NCI-H1694 treated with DMSO at 0.1 percent for 48 hours (cell line): ENCODE measurements around the gene GOPC.
A peak's percentile ranks its signal among the peaks of the same experiment; 100 is the strongest.
"Not testable (repeated sequence)": the region's sequence is repeated elsewhere in the genome, so short reads cannot be mapped to it uniquely, and the experiment has no call there.

ENCODE experiments used
- DNase-seq: peaks from one replicate; lab custom pipeline; 2025; lab: John Stamatoyannopoulos, UW

Gene GOPC

DNA sequence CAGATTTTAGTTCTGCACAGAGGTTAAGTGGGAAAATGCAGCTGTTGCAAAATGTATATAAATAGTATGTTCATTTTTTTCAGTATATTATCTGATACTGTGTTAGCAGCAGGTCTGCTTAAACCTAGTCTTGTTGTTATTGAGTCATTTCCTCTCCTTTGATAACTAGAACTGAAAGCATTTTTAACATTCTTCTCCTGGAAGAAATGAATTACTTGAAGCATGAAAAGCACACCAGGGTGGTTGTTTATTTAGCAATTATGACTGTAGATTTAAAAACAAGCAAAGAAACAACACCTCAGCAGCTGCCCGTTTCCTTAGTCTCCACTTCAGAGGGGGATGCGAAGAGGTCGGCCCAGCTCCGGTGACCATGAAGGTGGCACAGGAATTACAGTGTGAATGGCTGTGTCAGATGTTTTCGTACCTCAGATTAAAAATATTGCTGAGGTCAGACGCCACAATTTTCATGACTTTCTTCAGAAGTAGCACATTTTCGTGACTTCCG lies 53.5 kb downstream of the GOPC start:
- no peak for DNase-seq

GRCh38 chr6:117547688-117548621 lies 54.4 kb downstream of the GOPC start:
- DNase-seq = peak; percentile 27

DNA sequence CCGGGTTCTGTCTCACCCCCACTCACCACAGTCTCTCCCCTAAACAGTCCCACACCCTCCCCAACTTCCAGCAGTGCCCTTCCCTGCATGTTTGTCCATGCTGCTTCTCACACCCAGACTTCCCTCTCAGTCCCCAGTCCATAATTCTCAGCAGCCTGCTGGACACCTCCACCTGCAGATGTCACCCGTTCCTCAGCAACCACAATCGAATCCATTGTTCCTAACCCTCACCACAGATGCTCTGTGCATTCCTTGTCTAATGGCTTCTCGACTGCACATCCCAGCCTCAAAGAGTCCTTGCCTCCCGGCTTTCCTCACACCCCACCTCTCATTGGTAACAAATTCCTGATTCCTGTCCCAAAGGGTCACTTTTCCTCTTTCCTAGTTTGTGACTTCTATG lies 55.6 kb downstream of the GOPC start:
- no peak for DNase-seq

DNA sequence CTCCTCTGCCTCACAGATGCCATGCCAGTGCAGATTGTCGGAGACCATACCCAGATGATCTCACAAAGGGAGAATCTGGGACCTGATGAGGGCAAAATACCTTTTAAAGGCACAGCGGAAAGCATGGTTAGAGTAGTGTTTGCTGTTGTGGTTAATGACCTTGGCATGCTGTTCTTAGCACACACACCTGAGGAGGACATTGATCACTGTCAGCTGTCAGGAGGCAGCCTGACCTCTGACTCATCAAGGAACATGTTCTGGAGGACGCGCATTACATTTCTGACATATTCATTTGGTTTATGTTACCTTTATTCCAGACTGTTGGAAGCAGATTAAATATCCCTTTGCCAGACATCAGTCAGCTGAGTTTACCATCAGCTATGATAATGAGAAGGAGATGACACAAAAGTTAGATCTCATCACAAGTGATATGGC lies 57.1 kb downstream of the GOPC start:
- no peak for DNase-seq

DNA sequence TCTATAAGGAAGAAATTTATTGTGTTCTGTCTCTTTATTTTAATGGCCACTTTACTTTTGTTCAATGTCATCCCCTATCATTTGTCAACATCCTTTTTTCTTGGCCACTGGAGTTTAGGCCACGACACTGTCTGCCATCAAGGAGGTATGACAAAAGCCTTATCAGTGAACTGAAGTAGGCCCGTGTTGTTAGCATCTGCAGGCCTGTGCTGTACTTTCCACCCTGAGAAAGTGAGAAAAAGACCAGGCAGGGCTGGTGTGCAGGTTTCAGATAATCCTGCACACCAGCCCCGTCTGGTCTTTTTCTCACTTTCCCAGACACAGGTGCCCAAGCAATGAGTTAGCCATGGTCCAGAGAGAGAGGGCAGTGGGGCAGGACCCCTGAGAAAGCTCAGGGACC lies 57.6 kb downstream of the GOPC start:
- DNase-seq = no peak

DNA sequence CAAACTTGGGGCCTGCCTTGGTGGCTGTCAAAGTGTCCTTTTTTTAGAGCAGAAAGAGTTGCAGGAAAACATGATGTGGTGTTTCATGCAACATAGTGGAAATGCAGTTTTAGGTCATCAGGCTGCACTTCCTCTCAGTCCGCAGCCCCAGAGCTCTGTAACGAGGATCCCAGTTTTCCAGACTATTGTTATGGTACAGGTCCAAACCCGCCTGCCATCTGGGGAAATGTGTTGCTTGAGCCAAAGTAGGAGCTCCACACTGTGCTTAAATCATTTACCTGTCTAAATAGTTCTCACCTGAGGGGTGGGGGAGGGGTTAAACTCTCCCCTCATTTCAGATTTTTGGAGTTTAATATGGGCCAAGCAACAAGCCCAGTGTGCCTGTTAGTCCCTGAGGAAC lies 59.8 kb downstream of the GOPC start:
- DNase-seq = no peak

- no peak for DNase-seq
Observed at GRCh38 chr6:117540670-117541069, 61.6 kb downstream of the GOPC start.

DNA sequence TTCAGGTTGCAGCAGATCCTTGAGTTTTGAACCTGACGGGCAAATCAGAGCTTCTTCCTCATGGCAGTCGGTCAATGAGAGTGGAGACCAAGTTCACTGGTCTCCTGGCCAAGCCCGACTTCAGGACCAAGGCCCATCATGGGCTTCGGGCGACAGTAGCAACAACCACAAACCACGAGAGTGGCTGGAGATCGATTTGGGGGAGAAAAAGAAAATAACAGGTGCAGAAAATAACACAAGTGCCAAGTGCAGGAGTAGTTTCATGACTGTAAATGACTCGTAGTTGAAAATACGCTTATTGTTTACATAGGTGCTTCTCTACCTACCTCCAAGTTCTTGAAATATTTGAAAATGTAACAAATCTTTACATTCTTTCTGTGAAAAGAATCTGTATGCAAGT lies 63.7 kb downstream of the GOPC start:
- DNase-seq = no peak

DNA sequence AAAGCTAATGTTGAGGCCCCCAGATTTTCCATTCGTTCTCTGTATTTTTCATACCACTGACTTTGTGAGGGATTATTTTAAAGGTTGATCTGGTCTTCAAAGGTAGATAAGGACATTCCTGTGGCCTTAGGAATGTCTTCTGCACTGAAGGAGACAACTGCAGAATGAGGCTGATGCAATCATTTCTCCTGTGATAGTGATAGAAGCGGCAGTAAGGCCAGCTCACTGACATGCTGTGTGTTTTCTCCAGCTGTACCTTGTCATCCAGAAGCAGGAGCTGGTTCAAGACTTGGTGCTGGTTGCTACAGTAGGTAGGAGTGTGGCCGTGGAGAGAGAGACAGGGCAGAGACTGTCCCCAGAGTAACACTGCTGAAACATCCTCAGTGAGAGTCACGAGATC lies 66.0 kb downstream of the GOPC start:
- DNase-seq = no peak

- no peak for DNase-seq
Observed at GRCh38 chr6:117534974-117535373, 67.3 kb downstream of the GOPC start.

GRCh38 chr6:117533775-117534174 lies 68.5 kb downstream of the GOPC start:
- DNase-seq = no peak

GRCh38 chr6:117531809-117532725 lies 70.2 kb downstream of the GOPC start:
- DNase-seq = no peak

DNA sequence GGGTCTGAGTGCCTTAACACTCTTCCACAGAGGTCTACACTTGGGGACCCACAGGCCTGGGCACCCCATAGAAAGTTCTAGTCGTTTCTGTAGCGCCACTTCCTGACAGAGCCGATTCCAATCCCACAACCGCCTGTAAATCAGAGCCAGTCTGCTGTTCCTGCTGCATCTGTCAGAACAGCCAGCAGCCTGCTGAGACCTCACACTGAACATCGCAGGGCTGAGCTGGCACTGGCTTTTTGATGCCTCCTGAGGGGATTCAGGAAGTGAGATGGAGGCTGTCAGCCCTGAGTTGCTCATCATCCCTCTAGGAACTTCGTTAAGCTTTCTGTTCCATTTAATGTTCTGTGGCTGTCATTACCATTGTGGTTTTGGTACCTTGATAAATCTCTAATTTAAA lies 71.0 kb downstream of the GOPC start:
- DNase-seq = no peak

DNA sequence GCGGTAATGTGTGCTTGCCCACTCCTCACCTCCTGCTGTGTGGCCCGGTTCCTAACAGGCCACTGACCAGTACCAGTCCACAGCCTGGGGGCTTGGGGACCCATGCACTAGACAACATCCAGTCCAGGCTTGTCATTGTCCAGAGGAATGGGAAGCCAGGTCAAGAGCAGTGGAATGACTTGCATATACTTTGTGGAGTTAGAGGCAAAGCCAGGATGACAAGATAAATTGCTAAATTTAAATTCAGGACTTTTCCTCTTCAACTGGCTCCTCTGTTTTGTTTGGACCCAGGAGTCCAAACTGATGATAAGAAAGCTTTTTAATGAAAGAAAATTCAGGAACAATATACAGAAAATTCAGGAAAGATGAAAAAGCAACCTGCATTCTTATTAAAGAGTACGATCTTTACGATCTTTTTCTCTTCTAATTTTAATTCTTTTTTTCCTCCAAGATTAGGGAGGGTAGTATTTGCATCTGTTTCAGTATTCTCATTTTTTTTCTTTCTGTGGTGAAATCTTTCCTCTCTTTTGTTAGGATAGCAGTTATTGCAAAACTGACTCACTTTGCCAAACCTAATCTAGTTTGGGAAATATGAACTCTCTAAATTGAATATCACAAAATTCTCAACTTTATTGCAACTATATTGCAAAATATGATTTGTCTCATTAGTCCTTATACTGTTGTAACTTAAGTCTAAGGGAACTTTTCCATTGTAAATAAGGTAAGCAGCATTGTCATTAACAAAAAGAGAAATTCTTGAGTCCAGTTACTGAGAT lies 71.7 kb downstream of the GOPC start:
- DNase-seq = no peak

DNA sequence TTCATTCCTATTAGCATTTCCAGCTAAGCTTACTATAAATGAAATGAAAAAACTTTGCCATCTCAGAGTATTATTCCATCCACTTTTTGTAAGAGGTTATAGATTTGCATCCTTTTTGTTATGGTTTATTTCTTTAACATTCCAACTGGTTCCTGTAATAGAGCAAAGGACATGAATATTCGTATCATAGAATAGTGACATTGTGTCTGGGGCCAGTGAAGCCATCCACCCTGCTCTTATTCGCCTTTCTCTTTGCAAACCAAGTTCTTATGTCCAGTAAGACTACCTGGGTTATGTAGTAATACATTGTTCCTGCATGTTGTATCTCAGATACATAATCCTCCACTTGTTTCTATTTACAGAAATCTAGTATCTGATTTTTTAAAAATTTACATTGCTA lies 76.7 kb downstream of the GOPC start:
- DNase-seq = no peak

GRCh38 chr6:117521791-117522502 lies 80.4 kb downstream of the GOPC start:
- DNase-seq = no peak

- no peak for DNase-seq
Observed at GRCh38 chr6:117520603-117521395, 81.5 kb downstream of the GOPC start.

- no peak for DNase-seq
Observed at GRCh38 chr6:117518870-117519269, 83.4 kb downstream of the GOPC start.

GRCh38 chr6:117517995-117518394 lies 84.3 kb downstream of the GOPC start:
- not testable (repeated sequence) for DNase-seq

DNA sequence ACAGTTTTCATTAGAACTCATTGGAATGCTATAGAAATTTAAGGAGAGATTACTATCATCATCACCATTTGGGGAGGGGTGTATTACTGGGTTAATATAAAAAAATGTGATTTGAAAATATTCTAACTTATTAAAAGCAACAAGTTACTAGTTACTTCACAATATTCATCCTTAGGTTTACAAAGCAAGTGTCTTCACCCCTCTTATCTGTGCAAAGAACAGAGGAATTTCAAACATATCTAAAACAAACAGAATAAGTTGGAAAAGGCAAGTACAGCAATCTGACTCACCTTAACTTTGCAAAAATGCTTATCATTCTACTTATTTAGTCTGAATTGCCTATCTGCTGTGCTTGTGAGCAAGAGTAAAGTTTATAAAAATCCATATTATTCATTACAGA lies 87.0 kb downstream of the GOPC start:
- no peak for DNase-seq
